GDM1 (cell line): ENCODE measurements around the gene FNDC3B.

ENCODE experiments used
- DNase-seq: peaks from one replicate; lab custom pipeline; 2025; lab: John Stamatoyannopoulos, UW

The FNDC3B gene

GRCh38 chr3:172397716-172398405 is 358.5 kb downstream of the FNDC3B start:
- no peak for DNase-seq

- DNase-seq = no peak
Observed at GRCh38 chr3:172398484-172398883, 359.1 kb downstream of the FNDC3B start.

GRCh38 chr3:172402090-172402489 is 362.7 kb downstream of the FNDC3B start:
- no peak for DNase-seq

- no peak for DNase-seq
Observed at GRCh38 chr3:172402892-172403643, 363.7 kb downstream of the FNDC3B start.

- DNase-seq = no peak
Observed at GRCh38 chr3:172404237-172404962, 365.0 kb downstream of the FNDC3B start.

GRCh38 chr3:172405914-172406313 is 366.5 kb downstream of the FNDC3B start:
- DNase-seq = no peak

GRCh38 chr3:172407872-172408271 is 368.5 kb downstream of the FNDC3B start:
- no peak for DNase-seq

- no peak for DNase-seq
Observed at GRCh38 chr3:172410702-172411477, 371.5 kb downstream of the FNDC3B start.

GRCh38 chr3:172411478-172411947 is 372.1 kb downstream of the FNDC3B start:
- no peak for DNase-seq

- DNase-seq = no peak
Observed at GRCh38 chr3:172415323-172415722, 375.9 kb downstream of the FNDC3B start.

GRCh38 chr3:172437713-172438112 is 398.3 kb downstream of the FNDC3B start:
- no peak for DNase-seq

GRCh38 chr3:172438186-172438585 is 398.8 kb downstream of the FNDC3B start:
- DNase-seq = no peak

- DNase-seq = no peak
Observed at GRCh38 chr3:172441581-172441980, 402.2 kb downstream of the FNDC3B start.

GRCh38 chr3:172442606-172443005 is 403.2 kb downstream of the FNDC3B start:
- no peak for DNase-seq

- DNase-seq = no peak
Observed at GRCh38 chr3:172444821-172445220, 405.4 kb downstream of the FNDC3B start.

GRCh38 chr3:172446198-172446597 is 406.8 kb downstream of the FNDC3B start:
- no peak for DNase-seq

- no peak for DNase-seq
Observed at GRCh38 chr3:172447611-172448579, 408.5 kb downstream of the FNDC3B start, which contains the start of gene GHSR. GHSR (minus strand) TSS chr3:172448456; CDS start chr3:172448413, 43 bp downstream.

- DNase-seq = no peak
Observed at GRCh38 chr3:172448661-172449465, 409.5 kb downstream of the FNDC3B start.

- DNase-seq = no peak
Observed at GRCh38 chr3:172449466-172450149, 410.2 kb downstream of the FNDC3B start.
